CD1c-positive myeloid dendritic cell (primary cell): ENCODE data around the gene MAP3K2.

Source experiments
- DNase-seq: peaks from one replicate; pipeline ENCODE4 v3.0.0-alpha.2; 2016; ENCODE audit errors: extremely low spot score

The MAP3K2 gene

GRCh38 chr2:127406454-127406853, 18.7 kb upstream of the MAP3K2 start:
- no peak for DNase-seq

DNA sequence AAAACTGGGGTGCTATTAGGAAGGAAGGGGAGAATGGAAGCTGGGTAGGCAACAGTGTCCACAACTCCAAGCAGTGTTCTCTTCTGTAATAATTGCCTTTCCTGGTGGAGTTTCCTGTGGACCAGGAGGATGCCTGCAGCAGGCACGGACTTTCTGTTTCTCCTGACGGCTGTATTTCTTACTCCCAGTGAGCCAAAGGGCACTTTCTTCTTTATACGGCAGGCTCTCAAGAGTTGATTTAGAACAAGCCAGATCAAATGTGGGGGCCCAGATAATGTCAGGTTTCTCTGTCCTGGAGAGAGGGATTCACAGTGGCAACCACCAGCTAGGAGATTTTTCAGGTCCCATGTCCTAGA, 17.5 kb upstream of the MAP3K2 start:
- peak; percentile 1 for DNase-seq

- peak; percentile 86 for DNase-seq
Observed at GRCh38 chr2:127404466-127405254, 16.9 kb upstream of the MAP3K2 start.

DNA sequence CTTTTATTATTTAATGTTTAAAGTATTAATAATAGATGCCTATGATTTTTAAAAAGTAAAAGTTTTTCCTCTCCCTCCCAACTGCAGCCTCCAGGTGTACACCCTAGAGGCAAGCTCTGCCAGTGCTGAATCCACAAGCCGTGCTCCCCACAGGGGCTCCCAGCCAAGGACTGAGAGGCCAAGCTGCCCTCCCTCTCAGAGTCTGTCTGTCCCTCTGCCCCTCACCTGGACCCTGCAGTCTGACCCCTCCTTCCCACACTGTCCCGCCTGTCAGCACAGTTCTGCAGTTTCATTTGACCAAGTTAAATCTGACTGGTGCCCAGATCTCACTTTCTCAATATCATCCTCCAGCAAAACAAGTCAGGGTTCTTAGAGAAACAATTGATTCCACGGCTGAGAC, 15.7 kb upstream of the MAP3K2 start:
- DNase-seq: no peak

DNA sequence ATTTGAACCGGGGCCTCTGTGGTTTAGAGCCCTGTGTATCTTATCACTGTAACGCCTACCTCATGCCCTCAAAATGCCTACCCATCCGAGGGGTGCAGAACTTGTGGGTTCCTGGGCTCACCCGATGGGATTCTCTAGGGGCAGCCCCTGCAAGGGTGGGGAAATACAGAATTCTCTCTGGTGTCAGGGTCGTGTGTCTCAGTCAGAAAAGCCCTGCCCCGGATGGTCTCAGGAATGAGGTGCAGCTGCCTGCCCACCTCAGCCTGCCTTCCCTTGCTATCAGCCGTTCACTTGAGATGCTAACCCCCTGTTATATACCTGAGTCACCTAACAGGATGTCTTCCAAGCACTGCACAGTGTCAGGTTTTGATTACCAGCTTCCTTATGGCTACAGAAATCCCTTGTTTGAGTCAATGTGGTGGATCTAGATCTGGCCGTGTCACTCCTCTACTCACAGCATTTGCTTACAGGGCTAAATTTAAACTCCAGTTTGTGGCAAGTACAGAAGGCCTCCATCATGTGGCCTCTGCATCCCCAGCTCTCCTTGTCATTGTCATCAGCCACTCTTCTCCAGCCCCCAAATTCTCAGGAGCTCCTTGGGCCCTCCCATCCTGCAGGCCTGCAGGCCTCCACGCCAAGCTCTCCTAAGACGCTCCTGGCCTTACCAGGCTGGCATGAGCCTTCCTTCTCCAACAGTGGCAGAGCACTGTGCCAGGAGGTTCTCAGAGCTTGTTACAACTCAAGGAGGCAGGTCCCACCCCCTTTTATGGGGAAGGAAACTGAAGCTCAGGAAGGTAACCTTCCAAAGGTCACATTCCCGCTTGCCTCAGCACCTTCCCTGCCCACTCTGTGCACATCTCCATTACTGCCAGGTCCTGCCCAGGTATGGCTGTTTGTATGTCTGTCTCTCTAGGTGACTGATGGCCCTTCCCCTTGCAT, 14.3 kb upstream of the MAP3K2 start:
- no peak for DNase-seq

GRCh38 chr2:127400897-127401756, 13.4 kb upstream of the MAP3K2 start:
- no peak for DNase-seq

GRCh38 chr2:127400533-127400896, 12.7 kb upstream of the MAP3K2 start:
- no peak for DNase-seq

- DNase-seq: peak; percentile 88
Observed at GRCh38 chr2:127398239-127398590, 10.4 kb upstream of the MAP3K2 start.

DNA sequence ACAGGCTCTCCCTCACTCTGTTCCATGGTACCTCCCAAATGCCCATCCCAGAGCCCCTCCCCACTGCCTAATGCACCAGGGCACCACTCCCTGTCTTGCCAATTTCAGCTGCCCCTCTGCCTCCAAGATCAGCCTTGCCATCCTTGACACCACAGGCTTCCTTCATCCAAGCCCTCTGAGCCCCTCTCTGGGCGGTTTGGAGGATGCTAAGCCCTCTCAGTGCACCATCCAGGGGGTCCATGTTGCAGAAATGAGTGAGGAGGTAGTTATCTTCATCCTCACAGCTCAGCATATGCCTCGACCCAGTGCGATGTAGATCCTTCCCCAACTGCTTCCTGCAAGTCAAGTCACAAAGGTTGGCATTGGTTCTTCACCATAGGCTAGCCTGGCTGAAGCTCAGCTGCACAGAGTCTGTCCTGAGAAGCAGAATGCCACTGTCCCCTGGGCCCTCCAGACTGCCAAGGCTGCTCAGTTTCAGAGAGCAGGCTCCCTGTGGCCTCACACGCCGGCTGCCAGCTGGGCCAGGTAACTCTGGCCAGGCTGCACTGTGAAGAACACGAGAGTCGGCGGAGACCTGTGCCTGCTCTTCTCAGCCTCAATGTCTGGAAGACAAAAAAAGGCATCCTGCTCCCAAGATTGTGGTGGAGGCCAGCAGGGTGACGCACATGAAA, 9.9 kb upstream of the MAP3K2 start:
- DNase-seq: no peak

DNA sequence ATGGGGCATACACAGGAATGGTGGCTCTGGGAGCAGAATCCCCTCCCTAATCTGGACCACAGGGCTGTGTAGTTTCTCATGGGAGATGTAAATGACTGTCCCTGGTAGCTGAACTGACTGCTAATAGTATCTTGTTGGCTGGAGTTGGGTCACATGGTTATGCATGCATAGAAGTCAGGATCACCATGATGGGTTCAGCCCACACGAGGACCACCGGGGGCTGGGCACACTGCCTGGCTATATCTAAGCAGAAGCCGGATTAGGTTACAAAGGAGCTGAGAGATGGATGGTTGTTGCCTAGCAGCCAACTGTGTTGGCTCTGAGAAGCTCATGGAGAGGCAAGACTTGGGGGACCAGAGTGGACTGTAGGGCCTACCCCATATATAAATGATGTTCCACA, 6.7 kb upstream of the MAP3K2 start:
- DNase-seq: no peak

GRCh38 chr2:127392828-127393578, 5.2 kb upstream of the MAP3K2 start:
- DNase-seq: no peak

GRCh38 chr2:127392133-127392827, 4.5 kb upstream of the MAP3K2 start:
- DNase-seq: peak; percentile 47

GRCh38 chr2:127389778-127390435, 2.1 kb upstream of the MAP3K2 start:
- DNase-seq: peak; percentile 86

- DNase-seq: no peak
Observed at GRCh38 chr2:127388423-127389164, 819 bp upstream of the MAP3K2 start.

DNA sequence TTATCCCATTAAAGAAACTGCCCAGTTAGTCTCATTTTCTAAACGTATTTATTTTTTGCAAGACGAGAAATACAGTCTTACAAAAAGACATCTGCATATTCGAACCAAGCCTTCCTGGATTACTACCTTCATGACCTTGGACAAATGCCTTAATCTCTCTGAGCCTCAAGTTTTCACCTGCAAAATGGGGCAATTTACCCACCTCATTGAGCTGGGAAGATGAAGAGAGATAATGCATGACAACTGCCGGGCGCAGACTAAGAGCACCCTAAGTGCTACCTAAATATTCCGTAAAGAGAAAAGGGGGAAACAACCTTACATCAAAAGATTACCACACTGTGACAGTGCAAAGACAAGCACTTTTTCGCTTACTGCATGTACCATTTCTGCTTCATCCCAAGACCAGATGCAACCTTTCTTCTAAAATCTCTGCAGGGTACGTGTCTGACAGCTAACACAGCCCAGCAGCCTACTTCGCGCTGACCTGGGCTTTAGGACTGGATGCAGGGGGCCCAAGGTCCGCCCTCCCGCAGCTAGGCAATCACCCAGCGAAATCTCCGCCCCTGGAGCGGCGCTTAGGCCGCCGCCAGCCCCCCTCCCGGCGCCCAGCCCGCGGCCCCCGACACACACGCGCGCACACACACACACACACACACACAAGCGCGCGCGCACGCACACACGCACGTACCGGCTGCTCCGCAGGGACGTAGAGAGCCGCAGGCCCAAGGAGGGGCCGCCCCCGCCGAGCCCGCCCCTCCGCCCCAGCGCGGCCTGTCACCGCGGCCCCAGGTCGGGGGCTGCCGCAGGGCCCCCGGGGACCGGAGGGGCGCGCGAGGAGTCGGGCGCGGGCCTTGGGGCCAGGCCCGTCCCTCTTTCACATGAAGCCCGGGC, 766 bp downstream of the MAP3K2 start:
- DNase-seq: peak; percentile 89

- peak; percentile 82 for DNase-seq
Observed at GRCh38 chr2:127386246-127386645, 1.5 kb downstream of the MAP3K2 start.

GRCh38 chr2:127384529-127384928, 3.2 kb downstream of the MAP3K2 start:
- no peak for DNase-seq

GRCh38 chr2:127382831-127383230, 4.9 kb downstream of the MAP3K2 start:
- no peak for DNase-seq
